Stimulated activated naive B cell treated with anti-CD40 and anti-IgM and Interleukin-4, amounts not matched to agents 10 μg/mL and 1 μg/mL and 100 μg/mL, for 72 hours (primary cell): ENCODE results near the gene DBF4B.
A peak's percentile ranks its signal among the peaks of the same experiment; 100 is the strongest.
"Not testable (repeated sequence)": the region's sequence is repeated elsewhere in the genome, so short reads cannot be mapped to it uniquely, and the experiment has no call there.

Source experiments
- ATAC-seq, 2 donors: fragments of 150-1000 bp; cut with Tn5 transposase; replicated peaks; 2 replicates each; pipeline ENCODE4 v1.10.0; 2021; ENCODE audit warnings: moderate library complexity in 1 of 2
- DNase-seq: peaks from one replicate; pipeline ENCODE4 v3.0.0; 2021
- H3K27ac Mint-ChIP-seq: one replicate; pipeline ENCODE4 v1.8.0; 2022; ENCODE audit warnings: mild to moderate bottlenecking, mixed read lengths
- H3K27me3 Mint-ChIP-seq, 2 donors: one replicate each; pipeline ENCODE4 v1.8.0; 2022; ENCODE audit warnings: mixed read lengths in 2 of 2
- H3K36me3 Mint-ChIP-seq, 2 donors: one replicate each; pipeline ENCODE4 v1.8.0; 2022; ENCODE audit warnings: mixed read lengths in 2 of 2, mild to moderate bottlenecking in 1 of 2
- H3K4me1 Mint-ChIP-seq, 2 donors: one replicate each; pipeline ENCODE4 v1.8.0; 2022; ENCODE audit warnings: mixed read lengths in 2 of 2, mild to moderate bottlenecking in 1 of 2
- H3K4me3 Mint-ChIP-seq, 2 donors: one replicate each; pipeline ENCODE4 v1.8.0; 2022; ENCODE audit warnings: mild to moderate bottlenecking in 2 of 2, mixed read lengths in 2 of 2, moderate library complexity in 1 of 2
- H3K9me3 Mint-ChIP-seq, 2 donors: one replicate each; pipeline ENCODE4 v1.8.0; 2022; ENCODE audit warnings: mixed read lengths in 2 of 2, mild to moderate bottlenecking in 1 of 2

The DBF4B gene

DNA sequence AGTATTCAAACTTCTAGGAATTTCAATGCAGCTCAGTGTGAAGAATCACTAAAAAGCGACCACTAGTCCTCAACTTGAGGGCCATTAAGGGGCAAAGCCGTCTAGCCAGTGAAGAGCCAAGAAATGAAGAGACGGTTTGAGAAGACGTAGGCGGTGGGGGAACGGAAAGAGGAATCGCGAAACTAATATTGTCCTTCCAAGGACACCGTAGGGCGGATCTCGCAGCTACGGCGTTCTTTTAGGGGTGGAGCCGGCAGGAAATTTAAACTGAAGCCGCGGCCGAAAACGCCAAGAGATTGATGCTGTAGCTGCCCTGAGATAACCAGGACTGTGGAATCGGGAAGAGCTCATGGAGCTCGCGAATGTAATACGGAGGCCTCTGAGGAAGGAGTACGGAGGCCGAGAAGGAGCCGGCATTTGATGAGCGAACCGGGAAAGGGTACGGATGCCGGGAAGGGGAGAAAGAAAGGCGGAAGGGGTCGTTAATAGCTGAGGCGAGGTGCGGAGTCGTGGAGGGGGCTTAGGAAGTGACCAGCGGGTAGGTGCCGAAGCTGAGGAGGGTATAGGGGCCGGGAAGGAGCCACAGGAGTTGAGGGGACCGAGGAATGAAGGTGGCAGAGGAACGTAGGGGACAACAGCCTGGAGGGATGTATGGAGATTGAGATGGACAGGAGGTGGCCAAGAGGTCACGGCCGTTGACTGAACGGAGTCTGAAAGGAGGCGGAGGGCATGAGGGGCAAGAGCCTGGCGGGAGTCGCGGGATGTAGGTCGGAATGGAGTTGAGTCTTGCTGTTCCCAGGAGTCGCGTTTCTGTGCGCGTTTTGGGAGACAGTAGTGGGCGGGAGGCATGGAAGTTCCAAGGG, at the start of gene DBF4B:
TSS of gene DBF4B (plus strand) at position 265 of the 863 bp plus-strand sequence. CDS start at position 421, 156 bp downstream.
- peaks cover 4 to 6% of the 10 kb centered on the region in 2 donors for H3K36me3 Mint-ChIP-seq
- peak; percentile 85 for DNase-seq
- peak within 1 kb of the TSS; percentile 57 for H3K27ac Mint-ChIP-seq
- peaks cover 0 to 12% of the 10 kb centered on the region in 2 donors for H3K27me3 Mint-ChIP-seq
- H3K9me3 Mint-ChIP-seq, result no peaks in the 10 kb centered on the region
- no peak within 1 kb of the TSS for H3K4me3 Mint-ChIP-seq
- H3K4me1 Mint-ChIP-seq, result peaks cover 0 to 4% of the 10 kb centered on the region in 2 donors
- ATAC-seq, result peak; percentile 86 to 90

DNA sequence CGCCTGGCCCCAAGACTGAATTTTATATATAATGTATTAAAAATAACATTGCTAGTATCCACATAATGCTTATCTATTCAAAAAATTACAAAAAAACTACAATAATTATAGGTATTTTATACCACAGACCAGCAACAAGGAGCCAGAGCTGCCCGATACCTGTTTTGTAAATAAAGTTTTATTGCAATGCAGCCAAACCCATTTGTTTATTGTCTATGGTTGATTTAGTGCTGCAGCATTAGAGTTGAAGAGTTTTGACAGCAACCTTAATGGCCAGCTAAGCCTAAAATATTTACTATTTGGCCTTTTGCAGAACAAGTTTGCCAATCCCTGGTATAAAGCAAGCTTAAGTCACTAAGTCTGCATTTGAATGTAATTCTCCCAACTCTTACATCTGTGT, 46.6 kb upstream of the DBF4B start:
- H3K27me3 Mint-ChIP-seq, result peaks cover 12 to 17% of the 10 kb centered on the region in 2 donors
- H3K36me3 Mint-ChIP-seq, result no peaks in the 10 kb centered on the region
- ATAC-seq (no peak), DNase-seq (no peak)
- H3K27ac Mint-ChIP-seq, result no peak overlapping the region
- no peaks in the 10 kb centered on the region for H3K4me1 Mint-ChIP-seq
- H3K4me3 Mint-ChIP-seq, result no peak overlapping the region
- H3K9me3 Mint-ChIP-seq, result peaks cover 0 to 1% of the 10 kb centered on the region in 2 donors

GRCh38 chr17:44663095-44663494, 45.4 kb upstream of the DBF4B start:
- H3K27me3 Mint-ChIP-seq, result peaks cover 3 to 6% of the 10 kb centered on the region in 2 donors
- no peak overlapping the region for H3K4me3 Mint-ChIP-seq
- ATAC-seq (no peak), DNase-seq (no peak)
- no peaks in the 10 kb centered on the region for H3K4me1 Mint-ChIP-seq
- no peaks in the 10 kb centered on the region for H3K36me3 Mint-ChIP-seq
- H3K9me3 Mint-ChIP-seq, result no peaks in the 10 kb centered on the region
- no peak overlapping the region for H3K27ac Mint-ChIP-seq

DNA sequence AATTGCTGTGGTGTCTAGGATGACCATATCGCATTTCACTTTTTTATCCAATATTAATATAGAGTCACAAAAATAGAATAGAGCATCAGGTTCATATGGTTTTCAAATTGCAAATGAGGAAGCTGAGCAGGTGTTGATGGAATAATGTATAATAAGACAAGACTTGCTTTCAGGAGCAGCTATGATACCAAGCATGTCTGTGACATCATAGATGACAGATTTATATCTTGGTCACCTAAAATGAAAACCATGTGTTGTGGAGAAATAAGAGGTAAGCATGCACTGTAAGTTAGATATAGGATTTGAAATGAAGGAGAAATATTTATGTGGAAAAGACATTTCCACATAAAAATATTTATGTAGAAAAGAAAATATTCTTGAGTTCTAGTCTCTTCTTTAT, 43.6 kb upstream of the DBF4B start:
- ATAC-seq (no peak), DNase-seq (no peak)
- Mint-ChIP-seq H3K9me3 (no peaks in the 10 kb centered on the region), H3K27me3 (peaks cover 3 to 6% of the 10 kb centered on the region in 2 donors), H3K4me1 (no peaks in the 10 kb centered on the region), H3K27ac (no peak overlapping the region), H3K4me3 (no peak overlapping the region), H3K36me3 (no peaks in the 10 kb centered on the region)

DNA sequence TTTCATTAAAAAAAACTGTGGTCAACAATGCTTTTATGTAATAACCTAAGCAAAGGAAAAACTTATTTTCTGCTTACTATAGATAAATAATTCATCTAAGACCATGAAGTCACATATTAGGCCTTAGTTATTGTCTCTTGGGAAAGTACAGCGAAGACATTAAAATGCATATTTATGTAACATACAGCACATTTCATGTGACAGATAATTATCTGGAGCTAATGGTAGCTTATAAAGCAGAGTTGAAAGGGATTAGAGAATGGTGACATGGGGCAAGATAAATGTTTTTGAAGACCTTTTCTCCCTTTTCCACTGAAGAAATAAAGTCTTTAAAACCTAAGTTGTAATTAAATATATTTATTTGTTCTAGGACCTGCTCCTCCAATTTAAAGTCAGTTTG, 42.5 kb upstream of the DBF4B start:
- DNase-seq, result no peak
- Mint-ChIP-seq H3K36me3 (no peaks in the 10 kb centered on the region), H3K27me3 (peaks cover 3 to 6% of the 10 kb centered on the region in 2 donors), H3K9me3 (no peaks in the 10 kb centered on the region), H3K4me1 (no peaks in the 10 kb centered on the region), H3K4me3 (no peak overlapping the region), H3K27ac (no peak overlapping the region)
- ATAC-seq, result no peak

GRCh38 chr17:44672479-44673093, 35.9 kb upstream of the DBF4B start:
- no peak overlapping the region for H3K4me3 Mint-ChIP-seq
- DNase-seq (no peak), ATAC-seq (no peak)
- H3K4me1 Mint-ChIP-seq, result peaks cover 0 to 3% of the 10 kb centered on the region in 2 donors
- H3K27me3 Mint-ChIP-seq, result no peaks in the 10 kb centered on the region
- no peak overlapping the region for H3K27ac Mint-ChIP-seq
- H3K36me3 Mint-ChIP-seq, result peaks cover 1 to 3% of the 10 kb centered on the region in 2 donors
- H3K9me3 Mint-ChIP-seq, result no peaks in the 10 kb centered on the region

DNA sequence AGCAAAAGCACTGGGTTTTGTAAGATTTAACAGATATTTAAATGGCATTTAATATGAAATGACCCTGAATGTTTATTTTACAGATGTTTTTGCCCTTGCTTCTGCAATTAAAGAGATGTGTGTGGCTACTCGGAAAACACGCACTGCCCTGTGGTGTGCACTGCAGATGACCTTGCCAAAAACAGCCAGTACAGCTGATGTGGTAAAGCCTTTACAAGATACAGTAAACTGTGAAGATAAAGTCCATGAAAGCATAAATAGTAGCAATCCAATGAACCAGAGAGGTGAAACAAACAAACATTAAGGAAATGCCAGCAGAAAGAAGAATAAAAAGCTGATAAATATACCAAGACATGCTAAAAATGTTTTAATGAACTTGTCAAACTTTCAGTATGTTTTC, 34.6 kb upstream of the DBF4B start:
- Mint-ChIP-seq H3K4me1 (peaks cover 0 to 3% of the 10 kb centered on the region in 2 donors), H3K36me3 (peaks cover 9 to 11% of the 10 kb centered on the region in 2 donors), H3K9me3 (no peaks in the 10 kb centered on the region), H3K27ac (no peak overlapping the region), H3K4me3 (no peak overlapping the region), H3K27me3 (no peaks in the 10 kb centered on the region)
- DNase-seq, result no peak
- no peak for ATAC-seq

DNA sequence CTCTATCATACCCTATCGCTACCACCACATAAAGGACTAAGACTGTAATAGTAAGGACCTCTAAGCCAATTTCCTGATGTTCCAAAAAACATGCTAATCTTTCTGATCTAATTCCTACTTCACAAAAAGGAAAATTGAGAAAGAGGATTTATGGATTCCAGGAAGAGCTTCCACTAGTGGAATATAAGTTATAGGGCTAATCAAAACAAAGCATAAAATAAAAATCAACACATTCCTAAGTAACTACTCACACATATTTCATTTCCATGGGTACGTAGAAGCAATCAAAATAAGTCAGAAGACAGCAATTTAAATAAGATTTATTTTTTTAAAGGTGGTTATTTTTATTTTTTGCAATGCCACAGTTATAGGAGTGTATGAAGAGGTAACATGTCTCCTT, 31.3 kb upstream of the DBF4B start:
- H3K4me1 Mint-ChIP-seq, result peaks cover 0 to 3% of the 10 kb centered on the region in 2 donors
- H3K36me3 Mint-ChIP-seq, result peaks cover 21 to 22% of the 10 kb centered on the region in 2 donors
- DNase-seq (no peak), ATAC-seq (no peak)
- H3K27me3 Mint-ChIP-seq, result no peaks in the 10 kb centered on the region
- H3K9me3 Mint-ChIP-seq, result no peaks in the 10 kb centered on the region
- H3K4me3 Mint-ChIP-seq, result no peak overlapping the region
- no peak overlapping the region for H3K27ac Mint-ChIP-seq

DNA sequence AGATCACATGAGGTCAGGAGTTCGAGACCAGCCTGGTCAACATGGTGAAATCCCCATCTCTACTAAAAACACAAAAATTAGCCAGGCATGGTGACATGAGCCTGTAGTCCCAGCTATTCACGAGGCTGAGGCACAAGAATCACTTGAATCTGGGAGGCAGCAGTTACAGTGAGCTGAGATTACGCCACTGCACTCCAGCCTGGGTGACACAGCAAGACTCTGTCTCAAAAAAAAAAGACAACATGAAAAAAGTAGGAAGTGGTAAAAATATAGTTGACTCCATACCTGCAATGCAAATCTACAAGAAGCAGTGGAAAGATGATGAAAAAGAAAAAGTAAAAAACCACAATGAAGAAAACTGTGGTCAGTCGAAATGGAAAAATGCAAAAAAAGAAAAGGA, 25.2 kb upstream of the DBF4B start:
- peaks cover 14 to 28% of the 10 kb centered on the region in 2 donors for H3K4me1 Mint-ChIP-seq
- ATAC-seq, result peak in 1 of 2 donors; percentile 31
- peaks cover 30 to 39% of the 10 kb centered on the region in 2 donors for H3K36me3 Mint-ChIP-seq
- not testable (repeated sequence) for DNase-seq, H3K9me3 Mint-ChIP-seq, H3K27me3 Mint-ChIP-seq
- peak overlapping the region in 1 of 2 donors; percentile 5 for H3K4me3 Mint-ChIP-seq
- peak overlapping the region; percentile 3 for H3K27ac Mint-ChIP-seq

GRCh38 chr17:44687756-44688155, 20.7 kb upstream of the DBF4B start:
- H3K4me1 Mint-ChIP-seq, result peaks cover 23 to 52% of the 10 kb centered on the region in 2 donors
- peaks cover 16 to 27% of the 10 kb centered on the region in 2 donors for H3K36me3 Mint-ChIP-seq
- H3K4me3 Mint-ChIP-seq, result no peak overlapping the region
- no peak overlapping the region for H3K27ac Mint-ChIP-seq
- ATAC-seq (no peak), DNase-seq (no peak)
- H3K27me3 Mint-ChIP-seq, result no peaks in the 10 kb centered on the region
- H3K9me3 Mint-ChIP-seq, result no peaks in the 10 kb centered on the region

DNA sequence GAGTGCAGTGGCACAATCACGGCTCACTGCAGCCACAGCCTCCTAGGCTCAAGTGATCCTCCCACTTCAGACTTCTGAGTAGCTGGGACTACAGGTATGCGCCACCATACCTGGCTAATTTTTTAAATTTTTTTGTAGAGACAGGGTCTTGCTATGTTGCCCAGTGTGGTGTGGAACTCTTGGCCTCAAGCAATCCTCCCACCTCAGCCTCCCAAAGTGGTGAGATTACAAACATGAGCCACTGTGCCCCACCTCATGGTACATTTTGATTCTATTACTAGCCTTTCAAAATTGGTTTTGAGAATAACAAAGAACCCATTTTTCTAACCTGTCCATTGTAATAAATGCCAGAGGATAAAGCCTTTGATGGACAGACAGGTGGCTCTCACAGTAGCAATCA, 20.3 kb upstream of the DBF4B start:
- H3K4me3 Mint-ChIP-seq, result peak overlapping the region in 1 of 2 donors; percentile 99
- H3K9me3 Mint-ChIP-seq, result no peaks in the 10 kb centered on the region
- H3K27me3 Mint-ChIP-seq, result no peaks in the 10 kb centered on the region
- H3K36me3 Mint-ChIP-seq, result peaks cover 14 to 26% of the 10 kb centered on the region in 2 donors
- DNase-seq (no peak), ATAC-seq (no peak)
- no peak overlapping the region for H3K27ac Mint-ChIP-seq
- H3K4me1 Mint-ChIP-seq, result peaks cover 21 to 48% of the 10 kb centered on the region in 2 donors

DNA sequence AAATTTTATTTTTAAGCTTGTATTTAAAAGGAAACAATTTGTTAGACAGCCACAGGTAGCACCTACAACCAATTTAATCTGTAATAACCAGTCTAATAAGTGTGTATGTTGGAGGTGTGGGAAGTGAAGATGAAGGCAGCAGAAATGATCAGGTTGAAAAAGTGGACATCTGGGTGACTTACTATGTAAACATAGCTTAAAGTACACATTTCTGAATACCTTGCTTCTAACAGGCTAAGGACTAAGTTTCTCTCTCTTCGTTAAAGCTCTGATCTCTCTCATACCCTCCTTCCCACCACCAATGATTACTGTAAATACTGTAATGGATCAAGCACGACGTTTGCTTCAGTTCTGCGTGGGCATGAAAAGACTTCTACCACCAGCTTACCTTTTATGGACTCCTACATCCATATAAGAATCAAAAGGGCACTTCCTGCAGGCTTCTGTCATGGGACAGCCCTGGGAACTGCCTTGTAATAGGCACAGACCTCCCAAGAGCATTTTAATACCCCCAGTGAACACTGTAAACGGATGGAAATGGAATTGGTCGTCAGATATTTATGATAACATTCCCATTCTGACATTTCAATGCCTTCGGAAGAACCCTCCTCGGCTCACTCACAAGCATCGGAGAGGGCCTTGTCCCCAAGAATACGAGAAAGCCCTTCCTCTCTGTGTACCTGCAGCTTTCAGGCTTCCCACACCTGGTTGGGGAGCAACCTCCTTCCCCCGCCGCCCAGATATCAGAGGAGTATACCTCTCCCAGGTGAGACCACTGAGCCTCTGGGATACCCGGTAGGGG, 19.6 kb upstream of the DBF4B start:
- ATAC-seq (peak; percentile 11 to 16), DNase-seq (peak; percentile 4)
- peaks cover 15 to 41% of the 10 kb centered on the region in 2 donors for H3K4me1 Mint-ChIP-seq
- peaks cover 8 to 19% of the 10 kb centered on the region in 2 donors for H3K36me3 Mint-ChIP-seq
- peak overlapping the region; percentile 99 for H3K27ac Mint-ChIP-seq
- peak overlapping the region; percentile 94 to 99 for H3K4me3 Mint-ChIP-seq
- H3K27me3 Mint-ChIP-seq, result no peaks in the 10 kb centered on the region
- H3K9me3 Mint-ChIP-seq, result no peaks in the 10 kb centered on the region

DNA sequence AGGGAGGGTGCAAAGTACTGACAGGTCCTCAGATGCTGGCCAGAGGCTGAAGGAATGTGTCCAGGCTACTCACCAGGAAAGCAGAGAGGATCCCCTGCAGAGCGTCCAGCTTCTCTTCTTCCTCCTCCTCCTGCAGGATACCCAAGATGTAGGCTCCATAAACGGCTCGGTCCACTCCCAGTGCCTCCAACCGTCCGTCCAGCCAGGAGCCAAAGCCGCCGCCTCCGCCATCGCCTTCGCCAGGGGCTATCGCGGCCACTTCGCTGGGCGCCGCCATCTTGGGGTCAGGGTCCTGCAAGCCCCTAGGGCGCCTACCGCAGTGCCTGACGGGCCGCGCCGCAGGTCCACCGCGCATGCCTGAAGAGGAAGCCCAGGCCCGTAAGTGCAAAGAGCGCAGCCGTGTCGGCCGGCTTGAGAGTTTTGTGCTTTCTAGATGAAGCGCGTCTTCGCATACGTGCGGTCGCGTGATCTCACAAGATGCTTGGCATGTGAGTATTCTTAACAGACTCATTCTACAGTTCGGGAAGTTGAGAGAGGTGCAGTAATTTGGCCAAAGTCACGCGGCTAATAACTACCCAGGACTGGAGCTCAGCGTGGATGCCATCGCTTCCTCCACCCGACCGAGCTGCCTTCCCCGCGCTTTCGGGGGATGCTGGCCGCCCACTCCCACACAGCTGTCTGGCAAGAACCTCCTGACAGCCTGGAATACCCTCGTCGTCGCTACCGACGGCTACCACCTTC, 18.8 kb upstream of the DBF4B start, which contains the start of gene CCDC43:
TSS of gene CCDC43 (minus strand) at position 300 of the 741 bp plus-strand sequence. CDS start at position 277, 23 bp downstream.
- Mint-ChIP-seq H3K4me3 (peak within 1 kb of the TSS; percentile 94 to 99), H3K27me3 (no peaks in the 10 kb centered on the region), H3K27ac (peak within 1 kb of the TSS; percentile 99), H3K9me3 (no peaks in the 10 kb centered on the region), H3K4me1 (peaks cover 13 to 39% of the 10 kb centered on the region in 2 donors), H3K36me3 (peaks cover 7 to 16% of the 10 kb centered on the region in 2 donors)
- DNase-seq (peak; percentile 90), ATAC-seq (peak; percentile 98 to 99)
